ENCODE results near the gene FFAR2.

FFAR2 gene

GRCh38 chr19:35495107-35496064, 47.3 kb downstream of the FFAR2 start:
- no peaks in the 10 kb centered on the region; the same call in 1 of the 2 replicates for H3K27me3 ChIP-seq (replicated peaks; ENCODE audit: control insufficient read depth, insufficient read depth, low read length)
- no peak overlapping the region for H3K4me3 ChIP-seq (replicated peaks; ENCODE audit: low read depth, low read length)
- peak; percentile 65 for DNase-seq (ENCODE audit: extremely low read depth, insufficient read length)
- peak; percentile 99 for TF ChIP-seq CTCF (IDR thresholded peaks at IDR 0.05; ENCODE audit: insufficient read depth, low read length, poor library complexity, severe bottlenecking)
- no peaks in the 10 kb centered on the region for H3K36me3 ChIP-seq (ENCODE audit: control insufficient read depth, insufficient read depth, low read length)

GRCh38 chr19:35497406-35497805, 49.3 kb downstream of the FFAR2 start:
- Histone ChIP-seq H3K27me3 (replicated peaks; ENCODE audit: control insufficient read depth, insufficient read depth, low read length) (no peaks in the 10 kb centered on the region), H3K4me3 (replicated peaks; ENCODE audit: low read depth, low read length) (no peak overlapping the region), H3K36me3 (ENCODE audit: control insufficient read depth, insufficient read depth, low read length) (no peaks in the 10 kb centered on the region)
- DNase-seq (ENCODE audit: extremely low read depth, insufficient read length): no peak
- TF ChIP-seq CTCF (IDR thresholded peaks at IDR 0.05; ENCODE audit: insufficient read depth, low read length, poor library complexity, severe bottlenecking): no peak

GRCh38 chr19:35498220-35498619, 50.2 kb downstream of the FFAR2 start:
- no peak overlapping the region for H3K4me3 ChIP-seq (replicated peaks; ENCODE audit: low read depth, low read length)
- H3K36me3 ChIP-seq (ENCODE audit: control insufficient read depth, insufficient read depth, low read length): no peaks in the 10 kb centered on the region
- DNase-seq (ENCODE audit: extremely low read depth, insufficient read length): no peak
- no peak for TF ChIP-seq CTCF (IDR thresholded peaks at IDR 0.05; ENCODE audit: insufficient read depth, low read length, poor library complexity, severe bottlenecking)
- H3K27me3 ChIP-seq (replicated peaks; ENCODE audit: control insufficient read depth, insufficient read depth, low read length): no peaks in the 10 kb centered on the region

GRCh38 chr19:35498984-35499527, 51.0 kb downstream of the FFAR2 start:
- no peak for TF ChIP-seq CTCF (IDR thresholded peaks at IDR 0.05; ENCODE audit: insufficient read depth, low read length, poor library complexity, severe bottlenecking)
- H3K4me3 ChIP-seq (replicated peaks; ENCODE audit: low read depth, low read length): no peak overlapping the region
- no peak for DNase-seq (ENCODE audit: extremely low read depth, insufficient read length)
- H3K27me3 ChIP-seq (replicated peaks; ENCODE audit: control insufficient read depth, insufficient read depth, low read length): no peaks in the 10 kb centered on the region
- H3K36me3 ChIP-seq (ENCODE audit: control insufficient read depth, insufficient read depth, low read length): no peaks in the 10 kb centered on the region

- no peak overlapping the region for H3K4me3 ChIP-seq (replicated peaks; ENCODE audit: low read depth, low read length)
- DNase-seq (ENCODE audit: extremely low read depth, insufficient read length): no peak
- no peak for TF ChIP-seq CTCF (IDR thresholded peaks at IDR 0.05; ENCODE audit: insufficient read depth, low read length, poor library complexity, severe bottlenecking)
- no peaks in the 10 kb centered on the region for H3K36me3 ChIP-seq (ENCODE audit: control insufficient read depth, insufficient read depth, low read length)
- H3K27me3 ChIP-seq (replicated peaks; ENCODE audit: control insufficient read depth, insufficient read depth, low read length): no peaks in the 10 kb centered on the region
These were observed 52.6 kb downstream of the FFAR2 start for GRCh38 chr19:35500611-35501010.

All from GM06990 (cell line).